ENCODE data around the gene SLC17A9. TPM values are rescaled to one million over a fixed set of nuclear protein-coding genes. Genes with fewer than 3 reads are reported as not detected.
A peak's percentile ranks its signal among the peaks of the same experiment; 100 is the strongest.

The SLC17A9 gene
- polyA plus RNA-seq, 3 donors, result 0.81 to 31.3 (median 0.82) TPM

- Mint-ChIP-seq H3K4me1 (peaks cover 28% of the 10 kb centered on the region), H3K27ac (peak overlapping the region; percentile 78 to 96 (median 90)), H3K9me3 (no peaks in the 10 kb centered on the region), H3K36me3 (peaks cover 21 to 27% of the 10 kb centered on the region in 2 donors), H3K27me3 (ENCODE audit: low read depth in 3 of 3) (peaks cover 0 to 1% (median 0%) of the 10 kb centered on the region in 3 donors), H3K4me3 (peak overlapping the region; percentile 92 to 96)
- Histone ChIP-seq H3K79me2 (ENCODE audit: insufficient read depth, low read length) (peaks cover 96% of the 10 kb centered on the region), H3K9me3 (replicated peaks in 1 of 2; ENCODE audit: control insufficient read depth in 1 of 2, insufficient read depth in 1 of 2, low read length in 2 of 2) (no peaks in the 10 kb centered on the region), H3K27ac (ENCODE audit: low read depth in 1 of 2, low read length in 2 of 2) (peak overlapping the region; percentile 59 to 88), H3K4me1 (ENCODE audit: control insufficient read depth in 1 of 2, insufficient read depth in 2 of 2, low read length in 2 of 2) (peaks cover 27 to 36% of the 10 kb centered on the region in 2 donors), H3K9ac (ENCODE audit: insufficient read depth, low read length, poor library complexity, severe bottlenecking) (peak overlapping the region; percentile 87), H4K20me1 (ENCODE audit: insufficient read depth, low read length) (peaks cover 33% of the 10 kb centered on the region), H3K36me3 (replicated peaks in 1 of 2; ENCODE audit: control insufficient read depth in 1 of 2, insufficient read depth in 2 of 2, low read length in 2 of 2) (peaks cover 27 to 38% of the 10 kb centered on the region in 2 donors), H3K27me3 (ENCODE audit: control insufficient read depth in 2 of 2, insufficient read depth in 2 of 2, low read length in 2 of 2) (no peaks in the 10 kb centered on the region), H3K4me3 (replicated peaks in 1 of 3; ENCODE audit: low read depth in 2 of 3, low read length in 3 of 3) (peak overlapping the region; percentile 94 to 99 (median 97)), H3K4me2 (replicated peaks; ENCODE audit: extremely low read depth, low read length, poor library complexity, severe bottlenecking) (peak overlapping the region; percentile 94), H2AFZ (ENCODE audit: insufficient read depth, low read depth, low read length, poor library complexity, severe bottlenecking) (peak overlapping the region; percentile 98)
- under 1% methylated on average over 90 of the region's 92 CpGs for WGBS (ENCODE audit: insufficient coverage)
- peak; percentile 94 to 97 (median 97) for DNase-seq
- TF ChIP-seq, protein P1, sequence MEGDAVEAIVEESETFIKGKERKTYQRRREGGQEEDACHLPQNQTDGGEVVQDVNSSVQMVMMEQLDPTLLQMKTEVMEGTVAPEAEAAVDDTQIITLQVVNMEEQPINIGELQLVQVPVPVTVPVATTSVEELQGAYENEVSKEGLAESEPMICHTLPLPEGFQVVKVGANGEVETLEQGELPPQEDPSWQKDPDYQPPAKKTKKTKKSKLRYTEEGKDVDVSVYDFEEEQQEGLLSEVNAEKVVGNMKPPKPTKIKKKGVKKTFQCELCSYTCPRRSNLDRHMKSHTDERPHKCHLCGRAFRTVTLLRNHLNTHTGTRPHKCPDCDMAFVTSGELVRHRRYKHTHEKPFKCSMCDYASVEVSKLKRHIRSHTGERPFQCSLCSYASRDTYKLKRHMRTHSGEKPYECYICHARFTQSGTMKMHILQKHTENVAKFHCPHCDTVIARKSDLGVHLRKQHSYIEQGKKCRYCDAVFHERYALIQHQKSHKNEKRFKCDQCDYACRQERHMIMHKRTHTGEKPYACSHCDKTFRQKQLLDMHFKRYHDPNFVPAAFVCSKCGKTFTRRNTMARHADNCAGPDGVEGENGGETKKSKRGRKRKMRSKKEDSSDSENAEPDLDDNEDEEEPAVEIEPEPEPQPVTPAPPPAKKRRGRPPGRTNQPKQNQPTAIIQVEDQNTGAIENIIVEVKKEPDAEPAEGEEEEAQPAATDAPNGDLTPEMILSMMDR (IDR thresholded peaks at IDR 0.05), result no peak
- intact Hi-C loops (cut with micrococcal nuclease), result loop anchor here (2.0 to 10.0 kb wide), 5 partner anchors 13 to 700 kb away; partner anchors contain the start of genes SLC17A9 (in 2 of the 2), ADRM1 (in 1 of the 2), OSBPL2 (in 1 of the 2) and YTHDF1 (in 1 of the 2)
Measured at GRCh38 chr20:62937268-62938104, 15.0 kb upstream of the SLC17A9 start.

GRCh38 chr20:62938105-62938888 lies 14.2 kb upstream of the SLC17A9 start, which contains the start of gene GID8:
Gene GID8, plus strand, starts transcription at chr20:62938147. Its CDS starts 3,356 bp downstream, at chr20:62941503.
- Histone ChIP-seq H4K20me1 (ENCODE audit: insufficient read depth, low read length) (peaks cover 39% of the 10 kb centered on the region), H2AFZ (ENCODE audit: insufficient read depth, low read depth, low read length, poor library complexity, severe bottlenecking) (peak within 1 kb of the TSS; percentile 98), H3K27ac (ENCODE audit: low read depth in 1 of 2, low read length in 2 of 2) (peak within 1 kb of the TSS; percentile 73 to 88), H3K79me2 (ENCODE audit: insufficient read depth, low read length) (peaks cover 96% of the 10 kb centered on the region), H3K9me3 (replicated peaks in 1 of 2; ENCODE audit: control insufficient read depth in 1 of 2, insufficient read depth in 1 of 2, low read length in 2 of 2) (no peaks in the 10 kb centered on the region), H3K4me1 (ENCODE audit: control insufficient read depth in 1 of 2, insufficient read depth in 2 of 2, low read length in 2 of 2) (peaks cover 27 to 36% of the 10 kb centered on the region in 2 donors), H3K4me3 (replicated peaks in 1 of 3; ENCODE audit: low read depth in 2 of 3, low read length in 3 of 3) (peak within 1 kb of the TSS; percentile 94 to 99 (median 97)), H3K36me3 (replicated peaks in 1 of 2; ENCODE audit: control insufficient read depth in 1 of 2, insufficient read depth in 2 of 2, low read length in 2 of 2) (peaks cover 34 to 46% of the 10 kb centered on the region in 2 donors), H3K27me3 (ENCODE audit: control insufficient read depth in 2 of 2, insufficient read depth in 2 of 2, low read length in 2 of 2) (no peaks in the 10 kb centered on the region), H3K4me2 (replicated peaks; ENCODE audit: extremely low read depth, low read length, poor library complexity, severe bottlenecking) (peak within 1 kb of the TSS; percentile 96), H3K9ac (ENCODE audit: insufficient read depth, low read length, poor library complexity, severe bottlenecking) (peak within 1 kb of the TSS; percentile 87)
- peak; percentile 18 to 42 (median 40) for DNase-seq
- H3K27me3 Mint-ChIP-seq (ENCODE audit: low read depth in 3 of 3), result peaks cover 0 to 1% (median 0%) of the 10 kb centered on the region in 3 donors
- TF ChIP-seq, protein P1 (IDR thresholded peaks at IDR 0.05), result no peak
- peak within 1 kb of the TSS; percentile 89 to 96 (median 93) for H3K27ac Mint-ChIP-seq
- intact Hi-C loops (cut with micrococcal nuclease), result loop anchor here (2.0 to 10.0 kb wide), 5 partner anchors 13 to 701 kb away; partner anchors contain the start of genes SLC17A9 (in 2 of the 2), ADRM1 (in 1 of the 2), OSBPL2 (in 1 of the 2) and YTHDF1 (in 1 of the 2)
- under 1% methylated on average over 71 of the region's 79 CpGs for WGBS (ENCODE audit: insufficient coverage)
- H3K4me3 Mint-ChIP-seq, result peak within 1 kb of the TSS; percentile 93 to 97
- no peaks in the 10 kb centered on the region for H3K9me3 Mint-ChIP-seq
- H3K36me3 Mint-ChIP-seq, result peaks cover 22 to 27% of the 10 kb centered on the region in 2 donors
- H3K4me1 Mint-ChIP-seq, result peaks cover 28% of the 10 kb centered on the region
